Measurements from ENCODE around the gene KIDINS220. TPM values are rescaled to one million over a fixed set of nuclear protein-coding genes. Genes with fewer than 3 reads are reported as not detected.

The KIDINS220 gene
- total RNA-seq, 1 donor from 2014 or later, result 45.3 TPM

DNA sequence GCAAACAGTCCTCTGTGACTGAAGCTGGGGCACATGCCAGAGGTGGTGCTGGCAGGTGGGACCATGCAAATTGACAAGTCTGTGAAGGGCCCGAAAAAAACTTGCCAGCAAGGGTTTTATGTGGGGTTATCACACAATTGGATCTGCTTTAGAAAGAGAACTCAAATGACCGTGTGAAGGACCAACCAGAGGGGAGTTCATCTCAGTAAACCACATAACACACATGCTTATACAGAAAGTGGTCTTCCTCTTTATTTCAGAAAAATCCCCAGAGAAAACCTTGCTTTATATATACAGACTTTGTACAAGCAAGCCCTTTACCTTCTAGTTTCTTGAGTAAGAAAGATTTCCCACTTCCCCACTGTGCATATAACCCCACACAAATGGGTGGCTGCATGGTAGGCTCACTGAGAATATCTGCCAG, 46.7 kb downstream of the KIDINS220 start:
- H3K4me3 ChIP-seq (ENCODE audit: low read depth, low read length), result no peak overlapping the region
- H3K36me3 ChIP-seq (ENCODE audit: control insufficient read depth, insufficient read depth, low read length), result peaks cover 7% of the 10 kb centered on the region
- TF ChIP-seq CTCF (IDR thresholded peaks at IDR 0.05; ENCODE audit: insufficient read depth, low read length, severe bottlenecking), result no peak
- DNase-seq (ENCODE audit: low read depth) (no peak), FAIRE-seq (no peak)
- H3K27me3 ChIP-seq (ENCODE audit: control insufficient read depth, insufficient read depth, low read length), result no peaks in the 10 kb centered on the region

DNA sequence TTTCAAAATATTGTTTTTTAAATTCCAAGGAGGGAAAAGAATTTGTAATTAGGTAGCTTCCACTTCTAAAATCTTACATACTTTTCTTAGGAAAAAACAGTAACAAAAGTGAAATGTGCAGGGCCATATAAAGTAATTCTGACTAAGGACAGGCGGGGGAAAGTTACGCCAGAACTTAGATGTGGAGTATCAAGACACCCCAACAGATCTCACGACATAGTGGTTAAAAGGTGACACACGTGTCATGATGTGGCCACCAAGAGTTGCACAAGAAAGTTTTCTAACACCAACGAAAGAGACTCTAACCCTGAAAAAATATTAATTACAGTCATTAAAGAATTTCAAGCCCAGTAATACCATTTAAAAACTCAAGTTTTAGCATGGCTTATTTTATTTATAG, 51.0 kb downstream of the KIDINS220 start:
- FAIRE-seq (no peak), DNase-seq (ENCODE audit: low read depth) (no peak)
- no peak overlapping the region for H3K4me3 ChIP-seq (ENCODE audit: low read depth, low read length)
- TF ChIP-seq CTCF (IDR thresholded peaks at IDR 0.05; ENCODE audit: insufficient read depth, low read length, severe bottlenecking), result no peak
- no peaks in the 10 kb centered on the region for H3K27me3 ChIP-seq (ENCODE audit: control insufficient read depth, insufficient read depth, low read length)
- H3K36me3 ChIP-seq (ENCODE audit: control insufficient read depth, insufficient read depth, low read length), result peaks cover 3% of the 10 kb centered on the region

- Histone ChIP-seq H3K36me3 (ENCODE audit: control insufficient read depth, insufficient read depth, low read length) (peaks cover 8% of the 10 kb centered on the region), H3K27me3 (ENCODE audit: control insufficient read depth, insufficient read depth, low read length) (no peaks in the 10 kb centered on the region), H3K4me3 (ENCODE audit: low read depth, low read length) (no peak overlapping the region)
- TF ChIP-seq CTCF (IDR thresholded peaks at IDR 0.05; ENCODE audit: insufficient read depth, low read length, severe bottlenecking), result no peak
- no peak for DNase-seq (ENCODE audit: low read depth)
- FAIRE-seq, result no peak
These were observed 57.4 kb downstream of the KIDINS220 start for GRCh38 chr2:8779795-8780671.

- H3K4me3 ChIP-seq (ENCODE audit: low read depth, low read length), result no peak overlapping the region
- no peaks in the 10 kb centered on the region for H3K27me3 ChIP-seq (ENCODE audit: control insufficient read depth, insufficient read depth, low read length)
- no peak for FAIRE-seq
- TF ChIP-seq CTCF (IDR thresholded peaks at IDR 0.05; ENCODE audit: insufficient read depth, low read length, severe bottlenecking), result no peak
- H3K36me3 ChIP-seq (ENCODE audit: control insufficient read depth, insufficient read depth, low read length), result peaks cover 5% of the 10 kb centered on the region
- no peak for DNase-seq (ENCODE audit: low read depth)
These were observed 63.0 kb downstream of the KIDINS220 start for GRCh38 chr2:8774371-8774770.

DNA sequence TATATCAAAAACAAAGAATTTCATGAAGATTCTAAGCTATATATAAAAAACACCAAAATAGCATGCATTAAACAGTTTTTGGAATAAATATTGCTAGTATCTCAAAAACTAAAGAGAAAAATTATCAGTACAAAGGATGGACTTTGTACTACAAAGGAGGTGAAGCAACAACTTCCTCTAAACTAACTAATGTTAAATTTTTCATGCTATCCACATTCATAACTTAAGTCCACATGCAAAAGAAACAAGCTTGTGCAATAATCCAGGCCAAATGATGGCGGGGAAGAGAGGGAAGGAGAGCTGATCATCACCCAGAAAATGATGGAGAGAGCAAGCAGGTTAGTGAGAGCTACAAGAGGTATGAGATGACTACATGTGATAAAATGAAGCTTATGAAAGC, 70.1 kb downstream of the KIDINS220 start:
- Histone ChIP-seq H3K27me3 (ENCODE audit: control insufficient read depth, insufficient read depth, low read length) (no peaks in the 10 kb centered on the region), H3K4me3 (ENCODE audit: low read depth, low read length) (no peak overlapping the region), H3K36me3 (ENCODE audit: control insufficient read depth, insufficient read depth, low read length) (peaks cover 3% of the 10 kb centered on the region)
- no peak for TF ChIP-seq CTCF (IDR thresholded peaks at IDR 0.05; ENCODE audit: insufficient read depth, low read length, severe bottlenecking)
- DNase-seq (ENCODE audit: low read depth) (no peak), FAIRE-seq (no peak)

All from bronchial epithelial cell (primary cell).